SK-N-MC (cell line): ENCODE data around the gene DSCAML1.

Experiments
- DNase-seq: peaks from one replicate; pipeline ENCODE4 v3.0.0-alpha.2; 2011; ENCODE audit warnings: low read depth, low spot score
- H3K27ac ChIP-seq: fragments of 200-600 bp; sonication (generic); 2 replicates; pipeline ENCODE4 v1.5.1; 2016; ENCODE audit warnings: mixed run types
- H3K36me3 ChIP-seq: fragments of 200-600 bp; sonication (generic); 2 replicates; pipeline ENCODE4 v1.6.1; 2017; ENCODE audit warnings: antibody characterized with exemption, low read length, mixed read lengths; ENCODE audit not compliant: insufficient read depth
- H3K4me3 ChIP-seq: fragments of 200-600 bp; sonication (generic); 2 replicates; pipeline ENCODE4 v1.5.1; 2016
- H3K9ac ChIP-seq: fragments of 200-600 bp; sonication (generic); 2 replicates; pipeline ENCODE4 v1.8.0; 2017; ENCODE audit warnings: mixed run types, mixed read lengths; ENCODE audit not compliant: insufficient read length
- H3K9me3 ChIP-seq: fragments of 200-600 bp; sonication (generic); 2 replicates; pipeline ENCODE4 v1.6.1; 2017; ENCODE audit warnings: low read depth, mild to moderate bottlenecking, antibody characterized with exemption, low read length, moderate library complexity, mixed read lengths
- EZH2 ChIP-seq: fragments of 200-600 bp; sonication (generic); IDR thresholded peaks from one replicate; pipeline ENCODE4 v1.6.1; 2017; ENCODE audit warnings: antibody characterized with exemption
- FOXP2 ChIP-seq: optimal IDR thresholded peaks from 2 replicates; pipeline ENCODE3; 2011; ENCODE audit warnings: mild to moderate bottlenecking, moderate library complexity; ENCODE audit not compliant: insufficient read depth; ENCODE audit errors: extremely low read length, control extremely low read depth
- POLR2AphosphoS5 ChIP-seq: IDR thresholded peaks from 2 replicates; pipeline ENCODE4 v1.6.1; 2012; ENCODE audit warnings: mild to moderate bottlenecking, low read depth, low read length, borderline replicate concordance

Gene DSCAML1

GRCh38 chr11:117781627-117782026 lies 15.4 kb downstream of the DSCAML1 start:
- TF ChIP-seq EZH2 (no peak), POLR2AphosphoS5 (no peak), FOXP2 (no peak)
- no peak overlapping the region for H3K4me3 ChIP-seq
- H3K36me3 ChIP-seq, result no peaks in the 10 kb centered on the region
- no peak for DNase-seq
- H3K9ac ChIP-seq, result no peak overlapping the region
- H3K9me3 ChIP-seq, result no peaks in the 10 kb centered on the region
- H3K27ac ChIP-seq, result no peak overlapping the region

- H3K4me3 ChIP-seq, result no peak overlapping the region
- TF ChIP-seq FOXP2 (no peak), POLR2AphosphoS5 (no peak), EZH2 (no peak)
- no peaks in the 10 kb centered on the region for H3K36me3 ChIP-seq
- DNase-seq, result no peak
- no peak overlapping the region for H3K9ac ChIP-seq
- H3K27ac ChIP-seq, result no peak overlapping the region
- H3K9me3 ChIP-seq, result no peaks in the 10 kb centered on the region
These were observed 16.6 kb downstream of the DSCAML1 start for GRCh38 chr11:117780456-117780855.

- no peak overlapping the region for H3K9ac ChIP-seq
- H3K27ac ChIP-seq, result no peak overlapping the region
- no peaks in the 10 kb centered on the region for H3K9me3 ChIP-seq
- no peak for TF ChIP-seq POLR2AphosphoS5
- TF ChIP-seq EZH2, result no peak
- TF ChIP-seq FOXP2, result no peak
- no peaks in the 10 kb centered on the region for H3K36me3 ChIP-seq
- no peak for DNase-seq
- H3K4me3 ChIP-seq, result no peak overlapping the region
These were observed 22.5 kb downstream of the DSCAML1 start for GRCh38 chr11:117774553-117774952.

- TF ChIP-seq EZH2 (no peak), POLR2AphosphoS5 (no peak), FOXP2 (no peak)
- H3K9ac ChIP-seq, result no peak overlapping the region
- H3K4me3 ChIP-seq, result no peak overlapping the region
- no peak overlapping the region for H3K27ac ChIP-seq
- no peaks in the 10 kb centered on the region for H3K9me3 ChIP-seq
- H3K36me3 ChIP-seq, result no peaks in the 10 kb centered on the region
- DNase-seq, result no peak
These were observed 24.7 kb downstream of the DSCAML1 start for GRCh38 chr11:117772360-117772759.

GRCh38 chr11:117771841-117772240 lies 25.2 kb downstream of the DSCAML1 start:
- Histone ChIP-seq H3K36me3 (no peaks in the 10 kb centered on the region), H3K9me3 (no peaks in the 10 kb centered on the region), H3K27ac (no peak overlapping the region), H3K4me3 (no peak overlapping the region), H3K9ac (no peak overlapping the region)
- no peak for TF ChIP-seq EZH2
- no peak for TF ChIP-seq POLR2AphosphoS5
- no peak for TF ChIP-seq FOXP2
- no peak for DNase-seq

- no peak for DNase-seq
- no peak overlapping the region for H3K4me3 ChIP-seq
- H3K27ac ChIP-seq, result no peak overlapping the region
- no peaks in the 10 kb centered on the region for H3K36me3 ChIP-seq
- TF ChIP-seq FOXP2, result no peak
- no peak for TF ChIP-seq EZH2
- no peak for TF ChIP-seq POLR2AphosphoS5
- H3K9ac ChIP-seq, result no peak overlapping the region
- H3K9me3 ChIP-seq, result no peaks in the 10 kb centered on the region
These were observed 25.8 kb downstream of the DSCAML1 start for GRCh38 chr11:117771197-117771596.

- Histone ChIP-seq H3K9ac (no peak overlapping the region), H3K27ac (no peak overlapping the region), H3K4me3 (no peak overlapping the region), H3K9me3 (no peaks in the 10 kb centered on the region), H3K36me3 (no peaks in the 10 kb centered on the region)
- TF ChIP-seq EZH2 (no peak), FOXP2 (no peak), POLR2AphosphoS5 (no peak)
- DNase-seq, result no peak
These were observed 27.0 kb downstream of the DSCAML1 start for GRCh38 chr11:117770061-117770460.

- no peak for TF ChIP-seq POLR2AphosphoS5
- no peak for TF ChIP-seq FOXP2
- TF ChIP-seq EZH2, result no peak
- H3K9me3 ChIP-seq, result no peaks in the 10 kb centered on the region
- no peaks in the 10 kb centered on the region for H3K36me3 ChIP-seq
- H3K4me3 ChIP-seq, result no peak overlapping the region
- H3K9ac ChIP-seq, result no peak overlapping the region
- no peak overlapping the region for H3K27ac ChIP-seq
- DNase-seq, result no peak
These were observed 27.5 kb downstream of the DSCAML1 start for GRCh38 chr11:117769533-117769932.

- no peak overlapping the region for H3K27ac ChIP-seq
- no peak for TF ChIP-seq POLR2AphosphoS5
- no peak for TF ChIP-seq EZH2
- no peak for TF ChIP-seq FOXP2
- H3K4me3 ChIP-seq, result no peak overlapping the region
- H3K36me3 ChIP-seq, result no peaks in the 10 kb centered on the region
- no peaks in the 10 kb centered on the region for H3K9me3 ChIP-seq
- no peak for DNase-seq
- no peak overlapping the region for H3K9ac ChIP-seq
These were observed 28.5 kb downstream of the DSCAML1 start for GRCh38 chr11:117768506-117768905.
